GM23338 (cell line): Measurements from ENCODE around the gene RNF2. TPM values are rescaled to one million over a fixed set of nuclear protein-coding genes. Genes with fewer than 3 reads are reported as not detected.

ENCODE experiments used
- ATAC-seq: fragments of 200-7000 bp; cut with Tn5 transposase; 3 replicates; pipeline ENCODE4 v1.9.1; 2020
- DNase-seq: peaks from one replicate; pipeline ENCODE4 v3.0.0-alpha.2; 2015; ENCODE audit warnings: low spot score
- H2AFZ ChIP-seq: fragments of 200-600 bp; sonication (generic); 2 replicates; pipeline ENCODE4 v1.8.0; 2016; ENCODE audit warnings: antibody characterized with exemption, mild to moderate bottlenecking, moderate library complexity
- H3F3A ChIP-seq: fragments of 200-600 bp; sonication (generic); replicated peaks from 2 replicates; pipeline ENCODE4 v1.8.0; 2017; ENCODE audit warnings: antibody characterized with exemption, mixed run types, low read depth
- H3K27ac ChIP-seq: fragments of 200-600 bp; sonication (generic); 2 replicates; pipeline ENCODE4 v1.6.1; 2016; ENCODE audit warnings: low read depth
- H3K27me3 ChIP-seq: fragments of 200-600 bp; sonication (generic); 2 replicates; pipeline ENCODE4 v1.8.0; 2016; ENCODE audit warnings: mild to moderate bottlenecking, mixed run types, moderate library complexity; ENCODE audit not compliant: insufficient read depth
- H3K36me3 ChIP-seq: fragments of 200-600 bp; sonication (generic); 2 replicates; pipeline ENCODE4 v1.8.0; 2016; ENCODE audit warnings: mild to moderate bottlenecking; ENCODE audit not compliant: insufficient read depth
- H3K4me1 ChIP-seq: fragments of 200-600 bp; sonication (generic); 2 replicates; pipeline ENCODE4 v1.8.0; 2016; ENCODE audit warnings: mild to moderate bottlenecking, moderate library complexity; ENCODE audit not compliant: insufficient read depth
- H3K4me2 ChIP-seq: fragments of 200-600 bp; sonication (generic); 2 replicates; pipeline ENCODE4 v1.7.1; 2017; ENCODE audit warnings: mixed run types
- H3K4me3 ChIP-seq: fragments of 200-600 bp; sonication (generic); 2 replicates; pipeline ENCODE4 v1.6.1; 2016; ENCODE audit warnings: mixed run types
- H3K79me2 ChIP-seq: fragments of 200-600 bp; sonication (generic); replicated peaks from 2 replicates; pipeline ENCODE4 v1.8.0; 2017; ENCODE audit warnings: mild to moderate bottlenecking; ENCODE audit not compliant: insufficient read depth
- H3K9me2 ChIP-seq: fragments of 200-600 bp; sonication (generic); 2 replicates; pipeline ENCODE4 v1.8.0; 2017; ENCODE audit not compliant: insufficient read depth
- H4K20me1 ChIP-seq: fragments of 200-600 bp; sonication (generic); replicated peaks from 2 replicates; pipeline ENCODE4 v1.8.0; 2017; ENCODE audit warnings: mild to moderate bottlenecking; ENCODE audit not compliant: insufficient read depth
- H3K27ac Mint-ChIP-seq: 2 replicates; pipeline ENCODE4 v1.8.0; 2020; ENCODE audit warnings: inconsistent platforms, mild to moderate bottlenecking, moderate library complexity, mixed read lengths
- H3K27me3 Mint-ChIP-seq: 3 replicates; pipeline ENCODE4 v1.8.0; 2022; ENCODE audit warnings: low read depth, mild to moderate bottlenecking, moderate library complexity, mixed read lengths, inconsistent platforms; ENCODE audit not compliant: insufficient read depth, poor library complexity
- H3K36me3 Mint-ChIP-seq: 3 replicates; pipeline ENCODE4 v1.8.0; 2021; ENCODE audit warnings: low read depth, mild to moderate bottlenecking, inconsistent platforms, moderate library complexity, mixed read lengths
- H3K4me1 Mint-ChIP-seq: 3 replicates; pipeline ENCODE4 v1.8.0; 2020; ENCODE audit warnings: mild to moderate bottlenecking, inconsistent platforms, mixed read lengths
- H3K4me3 Mint-ChIP-seq: 3 replicates; pipeline ENCODE4 v1.8.0; 2021; ENCODE audit warnings: moderate library complexity, mild to moderate bottlenecking, inconsistent platforms, mixed read lengths
- H3K9me3 Mint-ChIP-seq: 3 replicates; pipeline ENCODE4 v1.8.0; 2020; ENCODE audit warnings: moderate library complexity, mild to moderate bottlenecking, inconsistent platforms, mixed read lengths
- ETS1 ChIP-seq: IDR thresholded peaks from 2 replicates; pipeline ENCODE4 v1.6.1; 2016; ENCODE audit warnings: antibody characterized with exemption
- EZH2 ChIP-seq: fragments of 200-600 bp; sonication (generic); IDR thresholded peaks from one replicate; pipeline ENCODE4 v1.8.0; 2017; ENCODE audit warnings: antibody characterized with exemption, mild to moderate bottlenecking, low read depth; ENCODE audit not compliant: unreplicated experiment
- EZH2phosphoT487 ChIP-seq: fragments of 200-600 bp; sonication (generic); IDR thresholded peaks from one replicate; pipeline ENCODE4 v1.8.1; 2018; ENCODE audit warnings: antibody characterized with exemption; ENCODE audit not compliant: unreplicated experiment
- NANOG ChIP-seq: IDR thresholded peaks from 2 replicates; pipeline ENCODE4 v1.6.1; 2016; ENCODE audit warnings: antibody characterized with exemption, borderline replicate concordance
- POLR2AphosphoS5 ChIP-seq: IDR thresholded peaks from 2 replicates; pipeline ENCODE4 v1.6.1; 2016; ENCODE audit warnings: antibody characterized with exemption, low read depth
- ZNF462 ChIP-seq: fragments of 250-450 bp; sonication (Bioruptor Pico); IDR thresholded peaks from 2 replicates; pipeline ENCODE4 v1.5.0; 2020; ENCODE audit warnings: mild to moderate bottlenecking, moderate library complexity
- polyA plus RNA-seq: library from polyadenylated mRNA; unstranded; fragments of >200 nt; fragmentation: Nextera tagmentation; extraction: Ambion mirVana; gene quantifications from 2 replicates; pipeline ENCODE4 v1.2.1, GENCODE V29; 2016
- total RNA-seq: library from RNA; depleted of rRNA; stranded (reverse); fragments of >200 nt; shearing (Covaris generic); gene quantifications from 2 replicates; pipeline ENCODE4 v1.2.3, GENCODE V29; 2014
- TF ChIP-seq, protein P1 (sequence below), 2 experiments: fragments of 200-600 bp in 1 of 2; sonication (generic) in 1 of 2; conservative IDR thresholded peaks; 2 replicates each; pipeline versions ENCODE4 v1.5.1 to v1.6.1; 2016 to 2017; ENCODE audit warnings: antibody characterized with exemption in 2 of 2, low read depth in 2 of 2, mild to moderate bottlenecking in 2 of 2, moderate library complexity in 1 of 2

Gene RNF2
- total and polyA plus RNA-seq, 2 experiments from 2014 or later, result 33.3 to 51.4 TPM

- peak overlapping the region; percentile 16; the same call in 1 of the 3 replicates for H3K4me3 Mint-ChIP-seq
- H3K27me3 Mint-ChIP-seq, result peaks cover 9% of the 10 kb centered on the region
- Histone ChIP-seq H3K36me3 (no peaks in the 10 kb centered on the region), H4K20me1 (no peaks in the 10 kb centered on the region), H3F3A (no peaks in the 10 kb centered on the region), H3K4me2 (peak overlapping the region; percentile 56), H3K79me2 (peaks cover 100% of the 10 kb centered on the region), H3K4me3 (0 out of 2 replicates have a peak overlapping the region, but pooled peaks have one; percentile 29), H3K27me3 (no peaks in the 10 kb centered on the region), H3K27ac (peak overlapping the region; percentile 85; the same call in 1 of the 2 replicates), H3K9me2 (no peaks in the 10 kb centered on the region), H2AFZ (no peak overlapping the region), H3K4me1 (peaks cover 55% of the 10 kb centered on the region)
- TF ChIP-seq, protein P1, sequence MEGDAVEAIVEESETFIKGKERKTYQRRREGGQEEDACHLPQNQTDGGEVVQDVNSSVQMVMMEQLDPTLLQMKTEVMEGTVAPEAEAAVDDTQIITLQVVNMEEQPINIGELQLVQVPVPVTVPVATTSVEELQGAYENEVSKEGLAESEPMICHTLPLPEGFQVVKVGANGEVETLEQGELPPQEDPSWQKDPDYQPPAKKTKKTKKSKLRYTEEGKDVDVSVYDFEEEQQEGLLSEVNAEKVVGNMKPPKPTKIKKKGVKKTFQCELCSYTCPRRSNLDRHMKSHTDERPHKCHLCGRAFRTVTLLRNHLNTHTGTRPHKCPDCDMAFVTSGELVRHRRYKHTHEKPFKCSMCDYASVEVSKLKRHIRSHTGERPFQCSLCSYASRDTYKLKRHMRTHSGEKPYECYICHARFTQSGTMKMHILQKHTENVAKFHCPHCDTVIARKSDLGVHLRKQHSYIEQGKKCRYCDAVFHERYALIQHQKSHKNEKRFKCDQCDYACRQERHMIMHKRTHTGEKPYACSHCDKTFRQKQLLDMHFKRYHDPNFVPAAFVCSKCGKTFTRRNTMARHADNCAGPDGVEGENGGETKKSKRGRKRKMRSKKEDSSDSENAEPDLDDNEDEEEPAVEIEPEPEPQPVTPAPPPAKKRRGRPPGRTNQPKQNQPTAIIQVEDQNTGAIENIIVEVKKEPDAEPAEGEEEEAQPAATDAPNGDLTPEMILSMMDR (conservative IDR thresholded peaks at IDR 0.05; ENCODE audit: low read depth in 2 of 2), result no peak
- peak; percentile 9; the same call in 1 of the 2 replicates for TF ChIP-seq ZNF462 (CRISPR knock-in tag)
- H3K36me3 Mint-ChIP-seq, result peaks cover 4% of the 10 kb centered on the region; the same call in 2 of the 3 replicates
- H3K27ac Mint-ChIP-seq, result peak overlapping the region; percentile 53
- no peaks in the 10 kb centered on the region for H3K9me3 Mint-ChIP-seq
- ATAC-seq (peak; percentile 44), DNase-seq (no peak)
- H3K4me1 Mint-ChIP-seq, result peaks cover 63% of the 10 kb centered on the region
Observed at GRCh38 chr1:185075476-185075875, 30.1 kb downstream of the RNF2 start.

DNA sequence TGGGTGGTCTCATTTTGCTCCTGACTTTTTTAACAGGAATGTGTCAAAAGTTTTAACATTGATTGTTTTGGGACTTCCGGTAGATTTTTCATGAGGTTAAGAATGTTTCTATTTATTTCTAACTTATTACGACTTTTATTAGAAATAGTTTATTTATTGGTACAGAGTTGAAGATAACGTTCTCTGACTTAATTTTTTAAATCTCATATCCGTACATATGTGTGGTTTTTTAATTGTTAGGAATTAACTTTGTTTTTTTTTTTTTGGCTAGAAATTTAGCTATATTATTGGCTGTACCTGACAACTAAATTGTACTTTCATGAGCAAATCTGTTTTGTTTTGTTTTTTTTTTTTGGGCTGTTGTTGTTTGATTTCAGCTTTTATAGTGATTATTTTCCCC is 32.0 kb downstream of the RNF2 start:
- no peaks in the 10 kb centered on the region for H3F3A ChIP-seq
- ATAC-seq (no peak), DNase-seq (no peak)
- peaks cover 39% of the 10 kb centered on the region for H3K4me1 ChIP-seq
- H3K4me1 Mint-ChIP-seq, result peaks cover 49% of the 10 kb centered on the region
- H3K4me2 ChIP-seq, result no peak overlapping the region
- H4K20me1 ChIP-seq, result no peaks in the 10 kb centered on the region
- H3K36me3 Mint-ChIP-seq, result peaks cover 6% of the 10 kb centered on the region
- no peaks in the 10 kb centered on the region for H3K36me3 ChIP-seq
- H3K9me2 ChIP-seq, result no peaks in the 10 kb centered on the region
- no peak overlapping the region for H3K4me3 ChIP-seq
- H3K27ac Mint-ChIP-seq, result peak overlapping the region; percentile 95
- no peaks in the 10 kb centered on the region for H3K9me3 Mint-ChIP-seq
- no peaks in the 10 kb centered on the region for H3K27me3 ChIP-seq
- peaks cover 11% of the 10 kb centered on the region for H3K27me3 Mint-ChIP-seq
- H2AFZ ChIP-seq, result no peak overlapping the region
- H3K79me2 ChIP-seq, result peaks cover 100% of the 10 kb centered on the region
- H3K27ac ChIP-seq, result no peak overlapping the region
- no peak overlapping the region for H3K4me3 Mint-ChIP-seq
- no peak for TF ChIP-seq NANOG
- no peak for TF ChIP-seq EZH2phosphoT487
- no peak for TF ChIP-seq EZH2
- TF ChIP-seq ETS1, result no peak
- TF ChIP-seq POLR2AphosphoS5, result no peak
